NB4 (cell line): ENCODE data around the gene MTHFS.

Source experiments
- CTCF ChIP-seq: IDR thresholded peaks from one replicate; pipeline ENCODE4 v1.5.1; 2012; ENCODE audit warnings: low read depth, low read length
- POLR2A ChIP-seq: IDR thresholded peaks from 2 replicates; pipeline ENCODE4 v1.6.1; 2011; ENCODE audit warnings: mild to moderate bottlenecking; ENCODE audit not compliant: insufficient read length; ENCODE audit errors: extremely low read depth

GRCh38 chr15:79874242-79874641 is 22.6 kb downstream of the MTHFS start:
- TF ChIP-seq CTCF (no peak), POLR2A (no peak)
